HL-60 (cell line): ENCODE data around the gene MYBPC3.

ENCODE experiments used
- POLR2AphosphoS5 ChIP-seq: IDR thresholded peaks from 2 replicates; pipeline ENCODE4 v1.6.1; 2012; ENCODE audit warnings: low read depth
- TF ChIP-seq, protein P1 (sequence below): IDR thresholded peaks from one replicate; pipeline ENCODE4 v1.5.1; 2011; ENCODE audit warnings: low read length, control low read depth, inconsistent platforms; ENCODE audit not compliant: insufficient read depth

- TF ChIP-seq, protein P1, sequence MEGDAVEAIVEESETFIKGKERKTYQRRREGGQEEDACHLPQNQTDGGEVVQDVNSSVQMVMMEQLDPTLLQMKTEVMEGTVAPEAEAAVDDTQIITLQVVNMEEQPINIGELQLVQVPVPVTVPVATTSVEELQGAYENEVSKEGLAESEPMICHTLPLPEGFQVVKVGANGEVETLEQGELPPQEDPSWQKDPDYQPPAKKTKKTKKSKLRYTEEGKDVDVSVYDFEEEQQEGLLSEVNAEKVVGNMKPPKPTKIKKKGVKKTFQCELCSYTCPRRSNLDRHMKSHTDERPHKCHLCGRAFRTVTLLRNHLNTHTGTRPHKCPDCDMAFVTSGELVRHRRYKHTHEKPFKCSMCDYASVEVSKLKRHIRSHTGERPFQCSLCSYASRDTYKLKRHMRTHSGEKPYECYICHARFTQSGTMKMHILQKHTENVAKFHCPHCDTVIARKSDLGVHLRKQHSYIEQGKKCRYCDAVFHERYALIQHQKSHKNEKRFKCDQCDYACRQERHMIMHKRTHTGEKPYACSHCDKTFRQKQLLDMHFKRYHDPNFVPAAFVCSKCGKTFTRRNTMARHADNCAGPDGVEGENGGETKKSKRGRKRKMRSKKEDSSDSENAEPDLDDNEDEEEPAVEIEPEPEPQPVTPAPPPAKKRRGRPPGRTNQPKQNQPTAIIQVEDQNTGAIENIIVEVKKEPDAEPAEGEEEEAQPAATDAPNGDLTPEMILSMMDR: no peak
- TF ChIP-seq POLR2AphosphoS5: no peak
Measured at GRCh38 chr11:47329987-47330931, 22.2 kb downstream of the MYBPC3 start.
